PC-3 (cell line): ENCODE data around the gene CLEC4A. TPM values are rescaled to one million over a fixed set of nuclear protein-coding genes. Genes with fewer than 3 reads are reported as not detected.
"Not testable (repeated sequence)": the region's sequence is repeated elsewhere in the genome, so short reads cannot be mapped to it uniquely, and the experiment has no call there.

ENCODE experiments used
- ATAC-seq: fragments of 200-7000 bp; cut with Tn5 transposase; 2 replicates; pipeline ENCODE4 v1.9.1; 2020; ENCODE audit warnings: mild to moderate bottlenecking, moderate library complexity
- BruUV-seq: library from RNA; stranded (reverse); fragments of 400-500 nt; replicated peaks from 2 replicates; lab custom pipeline; 2021; lab: Mats Ljungman, UMichigan
- CTCF ChIA-PET: fragments of 300-600 bp; sonication (Branson Sonifier 250); formaldehyde crosslinking; loops from one replicate; lab custom pipeline; 2022; ENCODE audit warnings: antibody characterized with exemption; lab: Charles Lee
- POLR2A ChIA-PET: fragments of 300-600 bp; sonication (Branson Sonifier 250); formaldehyde crosslinking; loops from one replicate; lab custom pipeline; 2022; ENCODE audit warnings: antibody characterized with exemption; ENCODE audit not compliant: unreplicated experiment; lab: Charles Lee
- DNase-seq: peaks from one replicate; pipeline ENCODE4 v3.0.0-alpha.2; 2015
- H2AFZ ChIP-seq: fragments of 300-600 bp; sonication (generic); 2 replicates; pipeline ENCODE4 v1.6.0; 2016; ENCODE audit warnings: antibody characterized with exemption, low read length
- H3F3A ChIP-seq: fragments of 300-600 bp; sonication (generic); one replicate; pipeline ENCODE4 v1.6.0; 2017; ENCODE audit warnings: antibody characterized with exemption, low read length, control low read depth, mild to moderate bottlenecking; ENCODE audit not compliant: unreplicated experiment
- H3K27ac ChIP-seq: fragments of 300-600 bp; sonication (generic); 2 replicates; pipeline ENCODE4 v1.5.1; 2016; ENCODE audit warnings: mild to moderate bottlenecking, low read length
- H3K27me3 ChIP-seq: fragments of 300-600 bp; sonication (generic); 2 replicates; pipeline ENCODE4 v1.6.1; 2016; ENCODE audit warnings: low read length, mixed read lengths
- H3K36me3 ChIP-seq: fragments of 300-600 bp; sonication (generic); 2 replicates; pipeline ENCODE4 v1.6.1; 2016; ENCODE audit warnings: low read depth, mixed run types, low read length, mixed read lengths
- H3K4me1 ChIP-seq: fragments of 300-600 bp; sonication (generic); 2 replicates; pipeline ENCODE4 v1.5.1; 2016; ENCODE audit warnings: low read length; ENCODE audit not compliant: insufficient read depth
- H3K4me2 ChIP-seq: fragments of 300-600 bp; sonication (generic); 2 replicates; pipeline ENCODE4 v1.6.0; 2016; ENCODE audit warnings: low read length
- H3K4me3 ChIP-seq: fragments of 300-600 bp; sonication (generic); 2 replicates; pipeline ENCODE4 v1.5.1; 2016; ENCODE audit warnings: mild to moderate bottlenecking, low read length, mixed read lengths
- H3K79me2 ChIP-seq: fragments of 300-600 bp; sonication (generic); 2 replicates; pipeline ENCODE4 v1.6.1; 2017; ENCODE audit warnings: low read length, mixed read lengths
- H3K9ac ChIP-seq: fragments of 300-600 bp; sonication (generic); 2 replicates; pipeline ENCODE4 v1.6.0; 2016; ENCODE audit warnings: mild to moderate bottlenecking, low read length
- H3K9me2 ChIP-seq: fragments of 300-600 bp; sonication (generic); replicated peaks from 2 replicates; pipeline ENCODE4 v1.6.1; 2016; ENCODE audit warnings: mixed run types, low read length, mixed read lengths
- H3K9me3 ChIP-seq: fragments of 300-600 bp; sonication (generic); 2 replicates; pipeline ENCODE4 v1.6.1; 2016; ENCODE audit warnings: low read length, mixed read lengths
- H4K20me1 ChIP-seq: fragments of 300-600 bp; sonication (generic); 2 replicates; pipeline ENCODE4 v1.6.1; 2016; ENCODE audit warnings: low read length, mixed read lengths
- CTCF ChIP-seq: fragments of 300-600 bp; sonication (generic); conservative IDR thresholded peaks from 2 replicates; pipeline ENCODE4 v1.5.1; 2017; ENCODE audit warnings: antibody characterized with exemption, low read depth, mild to moderate bottlenecking, low read length
- EZH2 ChIP-seq: fragments of 300-600 bp; sonication (generic); IDR thresholded peaks from one replicate; pipeline ENCODE4 v1.6.1; 2017; ENCODE audit warnings: antibody characterized with exemption, mild to moderate bottlenecking, low read length; ENCODE audit not compliant: unreplicated experiment
- EZH2phosphoT487 ChIP-seq: fragments of 300-600 bp; sonication (generic); IDR thresholded peaks from 2 replicates; pipeline ENCODE4 v1.6.1; 2018; ENCODE audit warnings: mild to moderate bottlenecking, antibody characterized with exemption, low read length, borderline replicate concordance
- intact Hi-C: fragments of 100-400 bp; cut with micrococcal nuclease; formaldehyde crosslinking; loops from 2 replicates; pipeline ENCODE4 v1.9.0; 2023
- total RNA-seq: library from RNA; depleted of rRNA; stranded (reverse); fragments of >200 nt; gene quantifications from 2 replicates; pipeline ENCODE4 v1.2.3, GENCODE V29; 2014

The CLEC4A gene
- total RNA-seq, 1 experiment from 2014 or later: 0.51 TPM

- Histone ChIP-seq H3K9me2 (no peaks in the 10 kb centered on the region), H2AFZ (no peak overlapping the region), H3K4me2 (no peak overlapping the region), H3K9me3 (no peaks in the 10 kb centered on the region), H3K4me3 (no peak overlapping the region), H4K20me1 (no peaks in the 10 kb centered on the region), H3K36me3 (peaks cover 10% of the 10 kb centered on the region), H3K27ac (no peak overlapping the region), H3K79me2 (no peaks in the 10 kb centered on the region), H3K27me3 (no peaks in the 10 kb centered on the region), H3K9ac (no peak overlapping the region), H3F3A (no peaks in the 10 kb centered on the region), H3K4me1 (no peaks in the 10 kb centered on the region)
- intact Hi-C loops: no loop called here
- no TSS peak for BruUV-seq
- POLR2A ChIA-PET: no interaction called here
- CTCF ChIA-PET: no interaction called here
- ATAC-seq: no peak
- no peak for DNase-seq
- TF ChIP-seq EZH2 (no peak), EZH2phosphoT487 (no peak), CTCF (no peak)
Observed at GRCh38 chr12:8096281-8096915, 27.0 kb upstream of the CLEC4A start.

- Histone ChIP-seq H2AFZ (no peak overlapping the region), H4K20me1 (no peaks in the 10 kb centered on the region), H3K9me2 (no peaks in the 10 kb centered on the region), H3K9ac (no peak overlapping the region), H3K4me2 (no peak overlapping the region), H3K36me3 (no peaks in the 10 kb centered on the region; the same call in none of the 2 replicates), H3K9me3 (no peaks in the 10 kb centered on the region), H3K4me1 (no peaks in the 10 kb centered on the region), H3K4me3 (no peak overlapping the region), H3K79me2 (no peaks in the 10 kb centered on the region), H3F3A (no peaks in the 10 kb centered on the region), H3K27me3 (no peaks in the 10 kb centered on the region), H3K27ac (no peak overlapping the region)
- intact Hi-C loops: no loop called here
- no peak for DNase-seq
- TF ChIP-seq CTCF (no peak), EZH2phosphoT487 (no peak), EZH2 (no peak)
- CTCF ChIA-PET: no interaction called here
- no peak for ATAC-seq
- BruUV-seq: no TSS peak
- POLR2A ChIA-PET: no interaction called here
Observed at GRCh38 chr12:8099235-8099634, 24.2 kb upstream of the CLEC4A start.

GRCh38 chr12:8108808-8109398, 14.5 kb upstream of the CLEC4A start:
- no peaks in the 10 kb centered on the region for H3K79me2 ChIP-seq
- ChIA-PET CTCF (no interaction called here), POLR2A (no interaction called here)
- H3K9me2 ChIP-seq: no peaks in the 10 kb centered on the region
- H3K4me2 ChIP-seq: no peak overlapping the region
- no peak for TF ChIP-seq EZH2
- peak; percentile 94 for TF ChIP-seq CTCF
- TF ChIP-seq EZH2phosphoT487: no peak
- intact Hi-C loops: loop anchor here (1.0 kb wide), 2 partner anchors 71 to 128 kb away; no protein-coding TSS in a partner anchor
- no peaks in the 10 kb centered on the region for H3K9me3 ChIP-seq
- no peaks in the 10 kb centered on the region for H4K20me1 ChIP-seq
- peaks cover 2% of the 10 kb centered on the region; the same call in 1 of the 2 replicates for H3K36me3 ChIP-seq
- no peaks in the 10 kb centered on the region for H3K27me3 ChIP-seq
- H2AFZ ChIP-seq: 0 out of 2 replicates have a peak overlapping the region, but pooled peaks have one; percentile 28
- ATAC-seq: peak; percentile 71
- H3F3A ChIP-seq: no peaks in the 10 kb centered on the region
- no peak overlapping the region for H3K27ac ChIP-seq
- no peak overlapping the region for H3K4me3 ChIP-seq
- no TSS peak for BruUV-seq
- H3K4me1 ChIP-seq: no peaks in the 10 kb centered on the region
- H3K9ac ChIP-seq: no peak overlapping the region
- DNase-seq: peak; percentile 81

GRCh38 chr12:8113117-8113516, 10.3 kb upstream of the CLEC4A start:
- H3K27me3 ChIP-seq, DNase-seq, H3K9me3 ChIP-seq, BruUV-seq, H3K27ac ChIP-seq, ATAC-seq, H3K9ac ChIP-seq, H3K4me3 ChIP-seq, H4K20me1 ChIP-seq, H3K4me2 ChIP-seq, H3F3A ChIP-seq, CTCF ChIA-PET, POLR2A ChIA-PET, H3K9me2 ChIP-seq, H2AFZ ChIP-seq, H3K79me2 ChIP-seq, intact Hi-C loops, H3K36me3 ChIP-seq, H3K4me1 ChIP-seq: not testable (repeated sequence)
